Fibroblast of the aortic adventitia (primary cell): Measurements from ENCODE around the gene DHRSX. TPM values are rescaled to one million over a fixed set of nuclear protein-coding genes. Genes with fewer than 3 reads are reported as not detected.

Experiments used
- DNase-seq: peaks from one replicate; pipeline ENCODE4 v3.0.0-alpha.2; 2010; ENCODE audit warnings: low read depth
- H3K4me3 ChIP-seq: 2 replicates; pipeline ENCODE4 v1.5.1; 2011; ENCODE audit warnings: low read depth, mild to moderate bottlenecking, control low read depth, low read length, moderate library complexity
- total RNA-seq: library from RNA; depleted of rRNA; stranded (reverse); fragments of >200 nt; gene quantifications from 2 replicates; pipeline ENCODE4 v1.2.3, GENCODE V29; 2012; ENCODE audit warnings: low replicate concordance
- TF ChIP-seq, protein P1 (sequence below): IDR thresholded peaks from 2 replicates; pipeline ENCODE4 v1.5.1; 2011; ENCODE audit warnings: mild to moderate bottlenecking, low read length, control low read depth, inconsistent platforms; ENCODE audit not compliant: insufficient read depth

Gene DHRSX
- total RNA-seq, 1 donor, result 17.5 TPM

DNA sequence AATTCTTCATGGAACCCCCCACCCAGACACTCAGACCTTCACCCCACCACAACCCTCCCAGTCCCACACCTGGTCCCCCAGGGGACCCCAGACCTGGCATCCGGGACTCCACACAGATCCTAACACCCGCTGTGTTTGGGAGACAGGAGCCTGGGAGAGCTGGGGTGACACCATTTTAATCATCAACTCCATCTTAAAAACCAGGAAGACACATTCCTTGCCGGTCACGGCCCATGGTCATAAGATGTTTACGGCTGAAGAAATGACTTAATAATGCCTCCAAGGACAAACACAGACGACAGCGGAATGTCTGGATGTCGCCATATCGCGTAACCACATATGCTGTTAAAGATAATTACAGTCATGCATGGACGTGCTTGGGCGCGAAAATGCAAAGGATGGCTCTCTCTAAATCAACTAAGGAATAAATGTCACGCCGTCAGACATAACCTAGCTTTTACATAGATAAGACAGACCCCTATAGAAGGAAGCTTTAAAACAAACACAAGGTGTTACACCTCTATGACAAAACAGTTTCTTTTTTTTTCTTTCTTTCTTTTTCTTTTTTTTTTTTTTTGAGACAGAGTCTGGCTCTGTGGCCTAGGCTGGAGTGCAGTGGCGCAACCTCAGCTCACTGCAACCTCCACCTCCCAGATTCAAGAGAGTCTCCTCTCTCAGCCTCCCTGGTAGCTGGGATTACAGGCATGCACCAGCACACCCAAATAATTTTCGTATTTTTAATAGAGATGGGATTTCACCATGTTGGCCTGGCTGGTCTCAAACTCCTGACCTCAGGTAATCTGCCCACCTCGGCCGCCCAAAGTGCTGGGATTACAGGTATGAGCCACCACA, 2.1 kb upstream of the DHRSX start:
- DNase-seq, result peak; percentile 23
- TF ChIP-seq, protein P1, sequence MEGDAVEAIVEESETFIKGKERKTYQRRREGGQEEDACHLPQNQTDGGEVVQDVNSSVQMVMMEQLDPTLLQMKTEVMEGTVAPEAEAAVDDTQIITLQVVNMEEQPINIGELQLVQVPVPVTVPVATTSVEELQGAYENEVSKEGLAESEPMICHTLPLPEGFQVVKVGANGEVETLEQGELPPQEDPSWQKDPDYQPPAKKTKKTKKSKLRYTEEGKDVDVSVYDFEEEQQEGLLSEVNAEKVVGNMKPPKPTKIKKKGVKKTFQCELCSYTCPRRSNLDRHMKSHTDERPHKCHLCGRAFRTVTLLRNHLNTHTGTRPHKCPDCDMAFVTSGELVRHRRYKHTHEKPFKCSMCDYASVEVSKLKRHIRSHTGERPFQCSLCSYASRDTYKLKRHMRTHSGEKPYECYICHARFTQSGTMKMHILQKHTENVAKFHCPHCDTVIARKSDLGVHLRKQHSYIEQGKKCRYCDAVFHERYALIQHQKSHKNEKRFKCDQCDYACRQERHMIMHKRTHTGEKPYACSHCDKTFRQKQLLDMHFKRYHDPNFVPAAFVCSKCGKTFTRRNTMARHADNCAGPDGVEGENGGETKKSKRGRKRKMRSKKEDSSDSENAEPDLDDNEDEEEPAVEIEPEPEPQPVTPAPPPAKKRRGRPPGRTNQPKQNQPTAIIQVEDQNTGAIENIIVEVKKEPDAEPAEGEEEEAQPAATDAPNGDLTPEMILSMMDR, result no peak
- no peak overlapping the region for H3K4me3 ChIP-seq

DNA sequence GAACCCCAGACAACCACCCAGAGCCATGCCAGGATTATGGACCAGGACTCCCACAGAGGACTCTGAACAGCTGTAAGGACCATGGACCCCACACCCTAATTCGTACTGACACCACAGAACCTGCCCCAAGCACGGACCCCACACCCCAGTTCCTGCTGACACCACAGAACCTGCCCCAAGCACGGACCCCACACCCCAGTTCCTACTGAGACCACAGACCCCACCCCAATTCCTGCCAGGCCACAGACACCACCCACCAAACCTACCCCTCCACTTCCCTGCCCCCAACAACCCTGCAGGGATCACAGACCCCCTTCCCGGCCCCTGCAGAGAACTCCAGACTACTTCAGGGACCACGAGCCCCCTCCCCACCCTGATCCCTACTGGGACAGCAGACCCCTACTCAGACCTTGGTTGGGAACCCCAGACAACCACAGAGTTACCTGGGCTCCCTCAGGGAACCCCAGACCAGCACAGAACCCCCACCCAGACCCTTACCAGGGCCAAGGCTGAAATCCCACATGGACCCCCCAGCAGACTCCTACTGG, 1.4 kb upstream of the DHRSX start:
- no peak overlapping the region for H3K4me3 ChIP-seq
- DNase-seq, result no peak
- TF ChIP-seq, protein P1, result no peak

DNA sequence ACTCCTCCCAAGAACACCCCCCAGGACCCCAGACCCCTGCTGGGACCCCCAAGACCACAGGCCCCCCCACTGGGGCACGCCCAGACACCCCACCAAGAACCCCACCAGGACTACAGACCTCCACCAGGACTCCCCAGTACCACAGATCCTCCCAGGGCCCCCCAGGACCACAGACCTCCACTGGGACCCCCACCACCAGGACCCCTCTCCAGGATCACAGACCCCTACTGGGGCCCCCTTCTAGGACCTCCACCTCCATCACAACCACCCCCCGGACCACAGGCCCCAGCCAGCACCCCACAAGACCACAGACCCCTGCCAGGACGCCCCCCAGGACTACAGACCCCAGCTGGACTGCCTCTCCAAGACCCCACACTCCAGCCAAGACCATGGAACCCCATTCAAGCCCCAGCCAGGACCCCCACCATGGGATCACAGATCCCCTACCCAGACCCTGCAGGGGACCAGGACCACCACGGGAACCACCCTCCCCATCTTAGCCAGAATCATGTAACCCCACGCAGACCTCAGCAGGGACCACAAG, 855 bp upstream of the DHRSX start:
- TF ChIP-seq, protein P1, result no peak
- DNase-seq, result no peak
- H3K4me3 ChIP-seq, result no peak overlapping the region

DNA sequence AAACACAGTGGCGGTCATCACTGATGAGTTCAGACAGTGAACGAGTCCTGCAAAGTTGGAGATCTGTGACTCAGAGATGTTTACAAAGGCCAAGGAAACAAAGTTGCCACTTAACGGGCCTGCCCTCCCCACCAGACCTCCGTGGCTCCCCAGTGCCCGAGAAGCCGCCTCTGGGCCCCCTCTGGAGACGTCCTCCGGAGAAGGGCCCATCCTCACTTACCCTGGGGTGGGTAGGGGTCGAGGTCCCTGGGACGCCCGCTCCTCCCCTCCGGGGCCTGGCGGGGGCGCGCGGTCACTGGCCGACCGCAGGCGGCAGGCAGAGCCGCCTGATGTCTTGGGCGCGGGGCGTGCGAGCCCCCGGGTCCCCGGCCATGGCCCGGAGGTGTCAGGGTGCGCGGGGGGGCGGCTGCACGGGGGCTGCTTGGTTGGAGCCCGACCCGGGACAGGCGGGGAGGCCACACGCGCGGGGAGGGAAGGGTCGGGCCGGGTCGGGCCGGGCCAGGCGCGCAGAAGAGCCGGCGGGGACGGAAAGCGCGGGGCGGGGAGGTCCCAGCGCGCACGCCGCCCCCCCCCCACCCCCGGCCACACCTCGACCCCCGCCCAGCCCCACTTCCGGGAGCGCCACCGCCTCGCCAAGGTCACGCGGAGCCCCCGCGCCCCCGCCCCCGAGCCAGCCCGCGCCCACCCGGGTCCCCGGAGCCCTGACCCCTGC, 529 bp downstream of the DHRSX start:
- DNase-seq, result peak; percentile 48
- TF ChIP-seq, protein P1, result no peak
- H3K4me3 ChIP-seq, result peak overlapping the region; percentile 79

DNA sequence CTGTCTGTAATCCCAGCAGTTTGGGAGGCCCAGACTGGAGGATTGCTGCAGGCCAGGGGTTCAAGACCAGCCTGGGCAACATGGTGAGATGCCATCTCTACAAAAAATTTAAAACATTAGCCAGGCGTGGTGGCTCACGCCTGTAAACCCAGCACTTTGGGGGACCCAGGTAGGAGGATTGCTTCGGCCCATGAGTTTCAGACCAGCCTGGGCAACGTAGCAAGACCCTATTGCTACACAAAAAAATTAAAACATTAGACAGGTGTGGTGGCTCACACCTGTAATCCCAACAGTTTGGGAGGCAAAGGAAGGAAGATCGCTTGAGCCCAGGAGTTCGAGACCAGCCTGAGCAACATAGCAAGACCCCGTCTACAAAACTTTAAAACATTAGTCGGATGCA, 1.3 kb downstream of the DHRSX start:
- no peak for DNase-seq
- peak overlapping the region; percentile 79 for H3K4me3 ChIP-seq
- TF ChIP-seq, protein P1, result no peak

DNA sequence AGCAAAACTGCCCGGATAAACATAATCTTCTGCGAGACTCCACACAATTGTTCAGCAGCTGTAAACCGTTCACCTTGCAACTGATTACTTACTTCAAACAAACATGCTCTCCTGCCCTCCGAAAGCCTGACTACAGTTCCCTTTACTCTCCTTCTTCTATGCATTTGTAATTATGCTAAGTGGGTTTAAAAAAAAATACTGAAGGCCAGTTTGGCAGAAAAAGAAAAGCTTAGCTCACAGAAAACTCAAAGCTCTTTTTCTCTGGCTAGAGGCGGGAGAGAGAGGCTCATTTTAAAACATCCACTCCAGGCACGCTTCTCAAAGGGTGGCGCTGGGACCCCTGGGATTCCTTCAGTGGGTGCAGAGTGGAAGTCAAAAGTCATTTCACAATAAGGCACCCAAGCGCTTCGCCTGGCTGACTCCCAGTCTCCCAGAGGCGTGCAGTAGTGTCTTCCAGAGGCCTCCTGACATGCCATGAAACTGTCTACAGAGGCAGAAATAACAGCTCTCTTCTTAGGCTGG, 1.9 kb downstream of the DHRSX start:
- TF ChIP-seq, protein P1, result no peak
- H3K4me3 ChIP-seq, result peak overlapping the region; percentile 79
- peak; percentile 34 for DNase-seq
